ENCODE measurements around the gene TLL1. TPM values are rescaled to one million over a fixed set of nuclear protein-coding genes. Genes with fewer than 3 reads are reported as not detected.

TLL1 gene
- polyA plus RNA-seq, 2 of the 4 experiments (the other 2 are of a cell fraction) = 0.01 to 0.13 TPM

- ChIA-PET POLR2A (no interaction called here), CTCF (interaction anchor here (0.6 to 2.1 kb wide), 7 partner anchors 9 to 597 kb away, joined by 3 to 9 read pairs (median 3); no protein-coding TSS in a partner anchor)
- 11% methylated on average over 3 of the region's 3 CpGs for WGBS (ENCODE audit: missing lambda C conversion rate)
- TF ChIP-seq ZNF302 (CRISPR knock-in tag; IDR thresholded peaks at IDR 0.05) (no peak), CHD4 (IDR thresholded peaks at IDR 0.05; ENCODE audit: borderline replicate concordance) (no peak), HDAC2 (IDR thresholded peaks at IDR 0.05) (no peak), JUNB (IDR thresholded peaks at IDR 0.05) (no peak), MAX (IDR thresholded peaks at IDR 0.05) (no peak), FOSB (CRISPR knock-in tag; IDR thresholded peaks at IDR 0.05) (no peak), TFCP2L1 (CRISPR knock-in tag; IDR thresholded peaks at IDR 0.05) (no peak), PHF8 (IDR thresholded peaks at IDR 0.05; ENCODE audit: borderline replicate concordance, low read depth) (no peak), PBX3 (IDR thresholded peaks at IDR 0.05) (no peak), SMC3 (IDR thresholded peaks at IDR 0.05) (no peak), TP53 (CRISPR knock-in tag; IDR thresholded peaks at IDR 0.05) (no peak), NFE2L2 (conservative IDR thresholded peaks at IDR 0.05; ENCODE audit: low read length) (no peak), E2F6 (IDR thresholded peaks at IDR 0.05; ENCODE audit: borderline replicate concordance, low read depth) (no peak), BCL3 (IDR thresholded peaks at IDR 0.05) (no peak)
- no peak overlapping the region for H3K27ac ChIP-seq
- no peak overlapping the region for H3K4me2 ChIP-seq
- no peaks in the 10 kb centered on the region for H3K9me3 ChIP-seq
- no peak overlapping the region for H3K4me3 ChIP-seq
- no peak for ATAC-seq
- H3K4me1 ChIP-seq = no peaks in the 10 kb centered on the region
- no peak for FAIRE-seq
- no peak for DNase-seq (ENCODE audit: low read depth in 1 of 2, low spot score in 1 of 2)
These were observed 218.1 kb downstream of the TLL1 start for GRCh38 chr4:166091146-166091545.

GRCh38 chr4:166091912-166092510 lies 219.0 kb downstream of the TLL1 start:
- WGBS (ENCODE audit: missing lambda C conversion rate) = 2% methylated on average over 2 of the region's 2 CpGs
- peak; percentile 71 to 78 for TF ChIP-seq RAD21 (conservative IDR thresholded peaks at IDR 0.05 in 1 of 2, IDR thresholded peaks at IDR 0.05 in 1 of 2)
- TF ChIP-seq SMC3 (IDR thresholded peaks at IDR 0.05) = peak; percentile 69
- TF ChIP-seq HMGXB4 (CRISPR knock-in tag; IDR thresholded peaks at IDR 0.05; ENCODE audit: borderline replicate concordance) = no peak
- peak; percentile 67 for TF ChIP-seq CTCF (IDR thresholded peaks at IDR 0.05)
- FAIRE-seq (no peak), ATAC-seq (0 out of 6 replicates have a peak, but pooled peaks of 1 of the 2 experiments have one; percentile 37), DNase-seq (ENCODE audit: low read depth in 1 of 2, low spot score in 1 of 2) (peak; percentile 1 to 24)
- Histone ChIP-seq H3K4me3 (no peak overlapping the region), H3K9me3 (no peaks in the 10 kb centered on the region), H3K27ac (no peak overlapping the region), H3K4me1 (no peaks in the 10 kb centered on the region), H3K4me2 (no peak overlapping the region)
- POLR2A ChIA-PET = no interaction called here
- CTCF ChIA-PET = interaction anchor here (0.7 to 2.1 kb wide), 7 partner anchors 8 to 598 kb away, joined by 3 to 9 read pairs (median 3); no protein-coding TSS in a partner anchor

Measured in A549 (cell line).